ENCODE measurements around the gene SEPTIN3. TPM values are rescaled to one million over a fixed set of nuclear protein-coding genes. Genes with fewer than 3 reads are reported as not detected.

SEPTIN3 gene
- total RNA-seq, 1 donor: 0.36 TPM

DNA sequence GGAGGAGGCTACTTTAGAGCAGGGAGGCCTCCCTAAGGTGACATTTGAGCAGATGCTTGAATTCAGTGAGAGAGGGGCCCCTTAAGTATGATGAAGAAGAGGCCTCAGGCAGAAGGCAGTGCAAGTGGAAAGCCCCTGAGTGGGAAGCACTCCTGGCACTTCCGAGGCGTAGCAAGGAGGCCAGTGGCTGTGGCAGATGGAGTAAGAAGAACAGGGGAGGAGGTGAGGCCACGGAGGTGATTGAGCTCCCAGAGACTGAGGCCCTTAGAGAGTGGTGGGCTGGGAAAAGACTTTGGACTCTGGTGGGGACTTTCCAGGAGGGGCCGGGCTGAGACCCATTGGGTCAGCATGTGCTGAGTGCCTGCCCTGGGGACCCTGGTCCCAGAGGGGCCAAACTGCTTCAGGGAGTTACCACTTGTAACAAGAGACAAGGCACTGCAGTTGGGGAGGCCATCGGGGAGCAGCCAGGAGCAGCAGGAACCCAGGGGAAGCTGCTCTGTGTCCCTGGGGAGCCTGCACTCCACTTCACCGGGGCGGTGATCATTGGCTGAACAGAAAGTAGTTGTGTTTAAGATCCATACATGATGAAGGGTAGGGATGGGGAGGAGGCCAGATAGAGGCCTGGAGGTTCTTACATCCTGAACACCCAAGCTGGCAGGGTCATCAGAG, 19.8 kb upstream of the SEPTIN3 start:
- Histone ChIP-seq H2AFZ (ENCODE audit: low read length) (no peak overlapping the region), H3K4me3 (ENCODE audit: insufficient read depth, low read length) (no peak overlapping the region), H3K27me3 (ENCODE audit: insufficient read depth, low read length) (no peaks in the 10 kb centered on the region), H3K79me2 (ENCODE audit: insufficient read depth, low read length) (peaks cover 9% of the 10 kb centered on the region), H3K36me3 (ENCODE audit: insufficient read depth, low read length) (no peaks in the 10 kb centered on the region), H3K9me3 (ENCODE audit: low read depth, low read length) (no peaks in the 10 kb centered on the region), H3K27ac (ENCODE audit: low read depth, low read length) (no peak overlapping the region), H4K20me1 (ENCODE audit: insufficient read depth, low read length) (no peaks in the 10 kb centered on the region), H3K4me1 (ENCODE audit: insufficient read depth, low read length) (peaks cover 11% of the 10 kb centered on the region), H3K4me2 (ENCODE audit: insufficient read depth, low read length) (no peak overlapping the region)
- no peak for DNase-seq (ENCODE audit: insufficient read length, low spot score, missing footprints)
- TF ChIP-seq, protein P1, sequence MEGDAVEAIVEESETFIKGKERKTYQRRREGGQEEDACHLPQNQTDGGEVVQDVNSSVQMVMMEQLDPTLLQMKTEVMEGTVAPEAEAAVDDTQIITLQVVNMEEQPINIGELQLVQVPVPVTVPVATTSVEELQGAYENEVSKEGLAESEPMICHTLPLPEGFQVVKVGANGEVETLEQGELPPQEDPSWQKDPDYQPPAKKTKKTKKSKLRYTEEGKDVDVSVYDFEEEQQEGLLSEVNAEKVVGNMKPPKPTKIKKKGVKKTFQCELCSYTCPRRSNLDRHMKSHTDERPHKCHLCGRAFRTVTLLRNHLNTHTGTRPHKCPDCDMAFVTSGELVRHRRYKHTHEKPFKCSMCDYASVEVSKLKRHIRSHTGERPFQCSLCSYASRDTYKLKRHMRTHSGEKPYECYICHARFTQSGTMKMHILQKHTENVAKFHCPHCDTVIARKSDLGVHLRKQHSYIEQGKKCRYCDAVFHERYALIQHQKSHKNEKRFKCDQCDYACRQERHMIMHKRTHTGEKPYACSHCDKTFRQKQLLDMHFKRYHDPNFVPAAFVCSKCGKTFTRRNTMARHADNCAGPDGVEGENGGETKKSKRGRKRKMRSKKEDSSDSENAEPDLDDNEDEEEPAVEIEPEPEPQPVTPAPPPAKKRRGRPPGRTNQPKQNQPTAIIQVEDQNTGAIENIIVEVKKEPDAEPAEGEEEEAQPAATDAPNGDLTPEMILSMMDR (IDR thresholded peaks at IDR 0.05; ENCODE audit: extremely low read depth, low read depth, low read length): no peak

DNA sequence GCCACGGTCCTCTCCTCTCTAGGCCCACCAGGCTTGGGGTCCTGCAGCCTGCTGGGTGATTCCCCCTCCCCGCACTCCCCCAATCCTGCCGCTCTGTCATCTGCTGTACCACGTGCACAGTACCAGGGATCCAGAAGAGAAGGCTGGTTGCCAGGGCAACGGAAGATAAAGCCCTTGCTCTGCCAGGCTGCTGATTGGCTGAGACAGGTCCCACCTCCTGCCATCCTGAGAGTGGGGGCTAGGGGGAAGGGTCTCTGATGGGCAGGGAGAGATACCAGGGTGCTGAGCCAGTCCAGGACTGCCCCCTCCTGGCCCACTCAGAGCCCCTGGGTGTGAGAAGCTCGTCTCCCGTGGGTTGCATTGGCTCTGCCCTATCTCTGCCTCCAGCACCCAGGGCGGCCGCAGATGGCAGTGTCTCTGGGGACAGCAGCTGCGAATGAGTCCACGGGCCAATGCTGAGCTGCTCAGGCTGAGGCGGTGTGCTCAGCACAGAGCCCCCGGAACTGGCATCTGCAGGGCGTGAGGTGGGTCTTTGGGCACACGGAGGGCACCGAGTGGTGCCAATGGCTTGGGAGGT, 17.3 kb upstream of the SEPTIN3 start, which contains the start of gene SMIM45:
SMIM45 (plus strand) TSS at position 253 of the 577 bp plus-strand sequence.
- no peak within 1 kb of the TSS for H2AFZ ChIP-seq (ENCODE audit: low read length)

DNA sequence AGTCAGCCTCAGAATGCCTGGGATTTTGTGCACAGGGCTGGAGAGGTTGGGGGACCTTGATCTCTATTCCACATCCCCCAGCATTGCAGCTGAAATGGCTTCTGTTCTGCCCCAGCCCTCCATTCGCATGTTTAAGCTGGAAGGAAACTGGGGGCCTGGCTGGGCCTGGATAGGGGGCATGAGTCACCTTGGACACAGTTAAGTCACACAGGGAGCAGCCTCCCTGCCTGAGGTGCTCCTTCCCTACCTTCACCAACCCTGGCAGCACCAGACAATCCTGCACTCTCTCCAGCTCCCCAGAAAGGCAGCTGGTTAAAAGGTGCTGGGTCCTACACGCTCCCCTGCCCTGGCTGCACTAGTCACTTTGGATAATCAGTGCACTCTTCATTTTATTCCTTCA, 16.5 kb upstream of the SEPTIN3 start:
- Histone ChIP-seq H3K4me1 (ENCODE audit: insufficient read depth, low read length) (no peaks in the 10 kb centered on the region), H3K27me3 (ENCODE audit: insufficient read depth, low read length) (no peaks in the 10 kb centered on the region), H3K4me2 (ENCODE audit: insufficient read depth, low read length) (no peak overlapping the region)

More for the DNA sequence above, 17.3 kb upstream of the SEPTIN3 start, which contains the start of gene SMIM45:
- Histone ChIP-seq H3K79me2 (ENCODE audit: insufficient read depth, low read length) (no peaks in the 10 kb centered on the region), H3K9me3 (ENCODE audit: low read depth, low read length) (no peaks in the 10 kb centered on the region), H3K4me2 (ENCODE audit: insufficient read depth, low read length) (no peak within 1 kb of the TSS), H3K27ac (ENCODE audit: low read depth, low read length) (no peak within 1 kb of the TSS), H3K27me3 (ENCODE audit: insufficient read depth, low read length) (no peaks in the 10 kb centered on the region), H3K4me1 (ENCODE audit: insufficient read depth, low read length) (no peaks in the 10 kb centered on the region), H3K4me3 (ENCODE audit: insufficient read depth, low read length) (no peak within 1 kb of the TSS), H3K36me3 (ENCODE audit: insufficient read depth, low read length) (no peaks in the 10 kb centered on the region), H4K20me1 (ENCODE audit: insufficient read depth, low read length) (no peaks in the 10 kb centered on the region)
- no peak for DNase-seq (ENCODE audit: insufficient read length, low spot score, missing footprints)
- TF ChIP-seq, protein P1 (IDR thresholded peaks at IDR 0.05; ENCODE audit: extremely low read depth, low read depth, low read length): no peak

More for the DNA sequence above, 16.5 kb upstream of the SEPTIN3 start:
- Histone ChIP-seq H4K20me1 (ENCODE audit: insufficient read depth, low read length) (no peaks in the 10 kb centered on the region), H2AFZ (ENCODE audit: low read length) (no peak overlapping the region), H3K79me2 (ENCODE audit: insufficient read depth, low read length) (no peaks in the 10 kb centered on the region), H3K36me3 (ENCODE audit: insufficient read depth, low read length) (no peaks in the 10 kb centered on the region), H3K27ac (ENCODE audit: low read depth, low read length) (no peak overlapping the region), H3K9me3 (ENCODE audit: low read depth, low read length) (no peaks in the 10 kb centered on the region), H3K4me3 (ENCODE audit: insufficient read depth, low read length) (no peak overlapping the region)
- TF ChIP-seq, protein P1 (IDR thresholded peaks at IDR 0.05; ENCODE audit: extremely low read depth, low read depth, low read length): no peak
- DNase-seq (ENCODE audit: insufficient read length, low spot score, missing footprints): no peak

All from osteoblast (primary cell).